Measurements from ENCODE around the gene DNASE1L2.

DNA sequence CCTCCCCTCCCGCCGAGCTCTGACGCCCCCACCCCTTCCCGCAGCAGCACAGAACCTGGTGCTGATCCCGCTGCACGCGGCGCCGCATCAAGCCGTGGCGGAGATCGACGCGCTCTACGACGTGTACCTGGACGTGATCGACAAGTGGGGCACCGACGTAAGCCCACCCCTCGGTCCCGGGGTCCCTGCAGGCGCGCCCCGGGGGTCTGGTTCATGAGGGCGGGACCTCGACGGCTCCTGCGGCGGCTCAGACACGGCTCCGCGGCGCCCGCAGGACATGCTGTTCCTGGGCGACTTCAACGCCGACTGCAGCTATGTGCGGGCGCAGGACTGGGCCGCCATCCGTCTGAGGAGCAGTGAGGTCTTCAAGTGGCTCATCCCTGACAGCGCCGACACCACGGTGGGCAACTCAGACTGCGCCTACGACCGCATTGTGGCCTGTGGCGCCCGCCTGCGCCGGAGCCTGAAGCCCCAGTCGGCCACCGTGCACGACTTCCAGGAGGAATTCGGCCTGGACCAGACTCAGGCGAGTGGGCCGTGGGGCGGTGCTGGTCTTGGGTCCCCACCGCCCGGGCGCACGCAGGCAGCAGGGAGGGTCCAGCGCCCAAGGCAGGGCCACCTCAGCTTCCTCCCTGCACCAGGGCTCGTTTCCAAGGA, 1.4 kb downstream of the DNASE1L2 start:
- no peak for TF ChIP-seq ZBTB44 (tag by site-specific recombination; IDR thresholded peaks at IDR 0.05)
- no peak for TF ChIP-seq ZNF223 (tag by site-specific recombination; IDR thresholded peaks at IDR 0.05)
- TF ChIP-seq CTCF (tag by site-specific recombination; IDR thresholded peaks at IDR 0.05): no peak
- TF ChIP-seq ZFP37 (tag by site-specific recombination; IDR thresholded peaks at IDR 0.05): no peak
- no peak for TF ChIP-seq ZNF529 (tag by site-specific recombination; IDR thresholded peaks at IDR 0.05; ENCODE audit: insufficient replicate concordance)
- no peak for TF ChIP-seq ZNF23 (tag by site-specific recombination; IDR thresholded peaks at IDR 0.05; ENCODE audit: borderline replicate concordance)
- TF ChIP-seq TCF7L2 (IDR thresholded peaks at IDR 0.05; ENCODE audit: borderline replicate concordance, low read depth, low read length): no peak
- TF ChIP-seq, protein P1, sequence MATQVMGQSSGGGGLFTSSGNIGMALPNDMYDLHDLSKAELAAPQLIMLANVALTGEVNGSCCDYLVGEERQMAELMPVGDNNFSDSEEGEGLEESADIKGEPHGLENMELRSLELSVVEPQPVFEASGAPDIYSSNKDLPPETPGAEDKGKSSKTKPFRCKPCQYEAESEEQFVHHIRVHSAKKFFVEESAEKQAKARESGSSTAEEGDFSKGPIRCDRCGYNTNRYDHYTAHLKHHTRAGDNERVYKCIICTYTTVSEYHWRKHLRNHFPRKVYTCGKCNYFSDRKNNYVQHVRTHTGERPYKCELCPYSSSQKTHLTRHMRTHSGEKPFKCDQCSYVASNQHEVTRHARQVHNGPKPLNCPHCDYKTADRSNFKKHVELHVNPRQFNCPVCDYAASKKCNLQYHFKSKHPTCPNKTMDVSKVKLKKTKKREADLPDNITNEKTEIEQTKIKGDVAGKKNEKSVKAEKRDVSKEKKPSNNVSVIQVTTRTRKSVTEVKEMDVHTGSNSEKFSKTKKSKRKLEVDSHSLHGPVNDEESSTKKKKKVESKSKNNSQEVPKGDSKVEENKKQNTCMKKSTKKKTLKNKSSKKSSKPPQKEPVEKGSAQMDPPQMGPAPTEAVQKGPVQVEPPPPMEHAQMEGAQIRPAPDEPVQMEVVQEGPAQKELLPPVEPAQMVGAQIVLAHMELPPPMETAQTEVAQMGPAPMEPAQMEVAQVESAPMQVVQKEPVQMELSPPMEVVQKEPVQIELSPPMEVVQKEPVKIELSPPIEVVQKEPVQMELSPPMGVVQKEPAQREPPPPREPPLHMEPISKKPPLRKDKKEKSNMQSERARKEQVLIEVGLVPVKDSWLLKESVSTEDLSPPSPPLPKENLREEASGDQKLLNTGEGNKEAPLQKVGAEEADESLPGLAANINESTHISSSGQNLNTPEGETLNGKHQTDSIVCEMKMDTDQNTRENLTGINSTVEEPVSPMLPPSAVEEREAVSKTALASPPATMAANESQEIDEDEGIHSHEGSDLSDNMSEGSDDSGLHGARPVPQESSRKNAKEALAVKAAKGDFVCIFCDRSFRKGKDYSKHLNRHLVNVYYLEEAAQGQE (tag by site-specific recombination; IDR thresholded peaks at IDR 0.05): no peak
- TF ChIP-seq ZNF488 (tag by site-specific recombination; IDR thresholded peaks at IDR 0.05): no peak
- no peak for TF ChIP-seq PRDM4 (tag by site-specific recombination; IDR thresholded peaks at IDR 0.05)
- no peak for TF ChIP-seq ZNF580 (tag by site-specific recombination; IDR thresholded peaks at IDR 0.05)
- TF ChIP-seq ZBTB11 (tag by site-specific recombination; conservative IDR thresholded peaks at IDR 0.05; ENCODE audit: low read depth): no peak

Data from HEK293 (cell line).